Chondrocyte (in vitro differentiated cells): ENCODE measurements around the gene CAPN8. TPM values are rescaled to one million over a fixed set of nuclear protein-coding genes. Genes with fewer than 3 reads are reported as not detected.

Source experiments
- DNase-seq: peaks from one replicate; pipeline ENCODE4 v3.0.0; 2021; ENCODE audit warnings: mixed read lengths, low spot score
- H3K27ac Mint-ChIP-seq: one replicate; pipeline ENCODE4 v1.8.0; 2021; ENCODE audit warnings: mild to moderate bottlenecking, moderate library complexity, mixed read lengths; ENCODE audit not compliant: unreplicated experiment
- H3K27me3 Mint-ChIP-seq: 2 replicates; pipeline ENCODE4 v1.8.0; 2021; ENCODE audit warnings: low read depth, mixed read lengths
- H3K36me3 Mint-ChIP-seq: 2 replicates; pipeline ENCODE4 v1.8.0; 2021; ENCODE audit warnings: low read depth, mixed read lengths
- H3K4me1 Mint-ChIP-seq: 2 replicates; pipeline ENCODE4 v1.8.0; 2021; ENCODE audit warnings: low read depth, mild to moderate bottlenecking, mixed read lengths
- H3K4me3 Mint-ChIP-seq: one replicate; pipeline ENCODE4 v1.8.0; 2021; ENCODE audit warnings: mild to moderate bottlenecking, moderate library complexity, mixed read lengths; ENCODE audit not compliant: unreplicated experiment
- H3K9me3 Mint-ChIP-seq: 2 replicates; pipeline ENCODE4 v1.8.0; 2021; ENCODE audit warnings: low read depth, mixed read lengths
- total RNA-seq: library from RNA; stranded (reverse); gene quantifications from 3 replicates; pipeline ENCODE4 v1.2.1, GENCODE V29; 2021
- TF ChIP-seq, protein P1 (sequence below): fragments of 200-600 bp; sonication (generic); IDR thresholded peaks from 2 replicates; pipeline ENCODE4 v1.5.0; 2021; ENCODE audit warnings: antibody characterized with exemption, mild to moderate bottlenecking, moderate library complexity

CAPN8 gene
- total RNA-seq, 1 donor from 2014 or later: not detected

DNA sequence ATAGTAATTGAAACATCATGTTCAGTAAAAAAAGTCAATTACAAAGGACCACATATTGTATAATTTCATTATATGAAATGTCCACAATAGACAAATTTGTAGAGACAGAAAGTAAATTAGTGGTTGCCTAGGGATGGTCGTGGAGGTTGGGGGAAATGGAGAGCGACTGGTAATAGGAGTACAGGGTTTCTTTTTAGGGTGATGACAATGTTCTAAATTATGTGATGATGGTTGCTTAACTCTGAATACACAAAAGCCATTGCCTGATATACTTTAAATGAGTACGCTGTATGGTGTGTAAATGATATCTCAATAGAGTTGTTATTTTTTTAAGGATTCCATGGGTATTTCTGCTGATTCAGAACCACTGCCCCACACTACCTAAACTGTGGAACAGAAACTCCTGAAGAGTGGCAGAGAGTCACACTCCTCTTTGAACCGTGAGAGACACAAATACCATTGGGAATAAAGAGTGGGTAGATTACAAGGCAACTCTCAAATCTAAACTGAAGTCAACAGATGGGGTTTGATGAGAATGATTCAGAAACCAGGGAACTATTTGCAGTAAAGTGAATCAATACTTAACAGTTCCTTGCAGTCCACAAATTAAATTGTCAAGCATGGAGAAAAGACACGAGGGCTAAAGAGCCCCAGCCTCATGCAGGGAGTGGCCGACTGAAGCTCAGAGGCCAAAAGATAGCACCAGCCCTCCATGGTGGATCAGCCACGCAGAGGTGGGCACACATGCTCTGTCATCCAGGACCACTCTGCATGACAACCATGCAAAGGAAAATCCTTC is 118.0 kb downstream of the CAPN8 start:
- no peak overlapping the region for H3K27ac Mint-ChIP-seq
- TF ChIP-seq, protein P1, sequence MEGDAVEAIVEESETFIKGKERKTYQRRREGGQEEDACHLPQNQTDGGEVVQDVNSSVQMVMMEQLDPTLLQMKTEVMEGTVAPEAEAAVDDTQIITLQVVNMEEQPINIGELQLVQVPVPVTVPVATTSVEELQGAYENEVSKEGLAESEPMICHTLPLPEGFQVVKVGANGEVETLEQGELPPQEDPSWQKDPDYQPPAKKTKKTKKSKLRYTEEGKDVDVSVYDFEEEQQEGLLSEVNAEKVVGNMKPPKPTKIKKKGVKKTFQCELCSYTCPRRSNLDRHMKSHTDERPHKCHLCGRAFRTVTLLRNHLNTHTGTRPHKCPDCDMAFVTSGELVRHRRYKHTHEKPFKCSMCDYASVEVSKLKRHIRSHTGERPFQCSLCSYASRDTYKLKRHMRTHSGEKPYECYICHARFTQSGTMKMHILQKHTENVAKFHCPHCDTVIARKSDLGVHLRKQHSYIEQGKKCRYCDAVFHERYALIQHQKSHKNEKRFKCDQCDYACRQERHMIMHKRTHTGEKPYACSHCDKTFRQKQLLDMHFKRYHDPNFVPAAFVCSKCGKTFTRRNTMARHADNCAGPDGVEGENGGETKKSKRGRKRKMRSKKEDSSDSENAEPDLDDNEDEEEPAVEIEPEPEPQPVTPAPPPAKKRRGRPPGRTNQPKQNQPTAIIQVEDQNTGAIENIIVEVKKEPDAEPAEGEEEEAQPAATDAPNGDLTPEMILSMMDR: no peak
- no peak for DNase-seq
- H3K9me3 Mint-ChIP-seq: peaks cover 5% of the 10 kb centered on the region
- H3K27me3 Mint-ChIP-seq: peaks cover 28% of the 10 kb centered on the region
- H3K36me3 Mint-ChIP-seq: no peaks in the 10 kb centered on the region
- H3K4me3 Mint-ChIP-seq: no peak overlapping the region
- H3K4me1 Mint-ChIP-seq: no peaks in the 10 kb centered on the region

GRCh38 chr1:223545343-223545742 is 120.2 kb downstream of the CAPN8 start:
- Mint-ChIP-seq H3K27me3 (peaks cover 34% of the 10 kb centered on the region), H3K36me3 (no peaks in the 10 kb centered on the region), H3K9me3 (peaks cover 5% of the 10 kb centered on the region), H3K4me3 (no peak overlapping the region), H3K4me1 (no peaks in the 10 kb centered on the region), H3K27ac (no peak overlapping the region)
- TF ChIP-seq, protein P1: no peak
- DNase-seq: no peak

- no peaks in the 10 kb centered on the region for H3K36me3 Mint-ChIP-seq
- peaks cover 4% of the 10 kb centered on the region for H3K9me3 Mint-ChIP-seq
- peaks cover 36% of the 10 kb centered on the region for H3K27me3 Mint-ChIP-seq
- no peak for DNase-seq
- no peak overlapping the region for H3K27ac Mint-ChIP-seq
- no peaks in the 10 kb centered on the region for H3K4me1 Mint-ChIP-seq
- TF ChIP-seq, protein P1: no peak
- H3K4me3 Mint-ChIP-seq: no peak overlapping the region
Observed at GRCh38 chr1:223543560-223543959, 121.9 kb downstream of the CAPN8 start.

DNA sequence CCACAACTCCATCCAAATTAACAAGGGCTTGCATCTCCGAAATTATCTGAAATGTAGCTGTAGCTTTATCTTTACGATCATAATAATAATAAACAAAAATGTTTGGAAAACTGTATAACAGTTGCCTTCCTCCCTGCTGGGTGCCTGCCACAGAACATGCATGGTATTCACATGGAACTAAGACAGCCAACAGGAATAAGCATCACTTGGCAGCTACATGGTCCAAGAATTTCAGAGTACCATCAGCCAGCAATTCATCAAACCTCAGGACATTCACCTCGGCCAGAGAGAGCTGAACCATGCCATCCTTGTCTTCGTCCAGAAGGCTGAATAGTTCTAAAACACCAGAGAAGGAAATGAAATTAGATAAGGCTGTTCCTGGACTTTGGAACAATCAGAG is 122.7 kb downstream of the CAPN8 start:
- H3K4me3 Mint-ChIP-seq: no peak overlapping the region
- DNase-seq: no peak
- no peak overlapping the region for H3K27ac Mint-ChIP-seq
- no peaks in the 10 kb centered on the region for H3K9me3 Mint-ChIP-seq
- H3K27me3 Mint-ChIP-seq: peaks cover 29% of the 10 kb centered on the region
- TF ChIP-seq, protein P1: no peak
- no peaks in the 10 kb centered on the region for H3K36me3 Mint-ChIP-seq
- no peaks in the 10 kb centered on the region for H3K4me1 Mint-ChIP-seq

DNA sequence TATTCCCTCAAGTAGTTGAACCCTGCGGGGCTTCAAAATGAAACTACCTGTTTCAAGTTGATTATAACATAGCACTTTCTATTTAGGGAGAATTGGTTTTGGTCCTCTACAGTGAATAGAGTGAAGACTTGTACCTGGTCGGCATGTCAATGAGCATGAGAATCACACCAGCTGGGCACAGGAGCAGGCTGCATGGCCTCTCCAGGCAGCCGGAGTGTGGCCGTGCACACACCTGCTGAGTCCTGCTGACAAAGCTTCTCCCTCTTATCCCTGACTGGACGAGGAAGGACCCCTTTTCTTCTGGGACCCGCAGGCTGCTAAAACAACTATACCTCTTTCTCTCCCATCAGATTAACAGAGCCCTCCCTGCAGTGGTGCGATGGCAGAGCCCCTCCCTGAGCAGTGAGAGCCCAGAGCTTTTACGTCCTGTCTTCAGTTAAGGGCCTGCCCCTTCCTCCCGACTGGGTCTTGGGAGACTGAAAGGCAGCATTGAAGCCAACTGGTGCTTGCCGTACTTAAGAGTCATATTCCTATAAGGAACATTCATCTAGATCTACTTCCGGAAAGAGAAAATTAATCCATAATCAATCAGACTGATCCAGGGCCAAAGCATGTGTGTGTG is 124.9 kb downstream of the CAPN8 start:
- Mint-ChIP-seq H3K4me1 (no peaks in the 10 kb centered on the region), H3K36me3 (no peaks in the 10 kb centered on the region), H3K27ac (no peak overlapping the region), H3K9me3 (no peaks in the 10 kb centered on the region), H3K27me3 (peaks cover 26% of the 10 kb centered on the region), H3K4me3 (no peak overlapping the region)
- DNase-seq: no peak
- TF ChIP-seq, protein P1: no peak
